ENCODE data around the gene RTP2. TPM values are rescaled to one million over a fixed set of nuclear protein-coding genes. Genes with fewer than 3 reads are reported as not detected.

The RTP2 gene
- total RNA-seq, 1 donor from 2014 or later: not detected

- DNase-seq: no peak
- intact Hi-C loops (cut with DNase I): no loop called here
- peak overlapping the region; percentile 99 for H3K27ac ChIP-seq
- H3K4me1 ChIP-seq: peaks cover 55% of the 10 kb centered on the region
- no peak for TF ChIP-seq CTCF (IDR thresholded peaks at IDR 0.05)
- H3K9me3 ChIP-seq: no peaks in the 10 kb centered on the region
- no peaks in the 10 kb centered on the region for H3K36me3 ChIP-seq
- no peaks in the 10 kb centered on the region for H3K27me3 ChIP-seq (ENCODE audit: low read depth)
- peak overlapping the region; percentile 69 for H3K4me3 ChIP-seq
- no peak for ATAC-seq
Observed at GRCh38 chr3:187746442-187747281, 44.3 kb upstream of the RTP2 start.

GRCh38 chr3:187746059-187746441 is 43.7 kb upstream of the RTP2 start:
- no peaks in the 10 kb centered on the region for H3K36me3 ChIP-seq
- no peak for TF ChIP-seq CTCF (IDR thresholded peaks at IDR 0.05)
- DNase-seq (no peak), ATAC-seq (no peak)
- H3K9me3 ChIP-seq: no peaks in the 10 kb centered on the region
- H3K4me3 ChIP-seq: peak overlapping the region; percentile 69
- H3K4me1 ChIP-seq: peaks cover 61% of the 10 kb centered on the region
- intact Hi-C loops (cut with DNase I): no loop called here
- no peaks in the 10 kb centered on the region for H3K27me3 ChIP-seq (ENCODE audit: low read depth)
- peak overlapping the region; percentile 99 for H3K27ac ChIP-seq

GRCh38 chr3:187745201-187746058 is 43.1 kb upstream of the RTP2 start, which contains the start of gene BCL6:
Gene BCL6 (minus strand): TSS chr3:187745468. CDS start chr3:187733693, 11,775 bp downstream.
- TF ChIP-seq CTCF (IDR thresholded peaks at IDR 0.05): no peak
- Histone ChIP-seq H3K36me3 (no peaks in the 10 kb centered on the region), H3K9me3 (no peaks in the 10 kb centered on the region), H3K4me3 (peak within 1 kb of the TSS; percentile 69), H3K27me3 (ENCODE audit: low read depth) (no peaks in the 10 kb centered on the region), H3K4me1 (peaks cover 62% of the 10 kb centered on the region), H3K27ac (peak within 1 kb of the TSS; percentile 99)
- intact Hi-C loops (cut with DNase I): no loop called here
- ATAC-seq (peak; percentile 77 to 83), DNase-seq (peak; percentile 95)

GRCh38 chr3:187744169-187745151 is 42.1 kb upstream of the RTP2 start:
- intact Hi-C loops (cut with DNase I): no loop called here
- peak; percentile 28 to 44 for ATAC-seq
- peak; percentile 74 for DNase-seq

More at GRCh38 chr3:187744169-187745151, 42.1 kb upstream of the RTP2 start:
- peak overlapping the region; percentile 69 for H3K4me3 ChIP-seq
- H3K9me3 ChIP-seq: no peaks in the 10 kb centered on the region
- no peak for TF ChIP-seq CTCF (IDR thresholded peaks at IDR 0.05)
- peaks cover 61% of the 10 kb centered on the region for H3K4me1 ChIP-seq
- H3K27ac ChIP-seq: peak overlapping the region; percentile 99
- H3K27me3 ChIP-seq (ENCODE audit: low read depth): no peaks in the 10 kb centered on the region
- no peaks in the 10 kb centered on the region for H3K36me3 ChIP-seq

Data from lower lobe of right lung (tissue), 2 donors.